ENCODE data around the gene TEX48.

TEX48 gene

DNA sequence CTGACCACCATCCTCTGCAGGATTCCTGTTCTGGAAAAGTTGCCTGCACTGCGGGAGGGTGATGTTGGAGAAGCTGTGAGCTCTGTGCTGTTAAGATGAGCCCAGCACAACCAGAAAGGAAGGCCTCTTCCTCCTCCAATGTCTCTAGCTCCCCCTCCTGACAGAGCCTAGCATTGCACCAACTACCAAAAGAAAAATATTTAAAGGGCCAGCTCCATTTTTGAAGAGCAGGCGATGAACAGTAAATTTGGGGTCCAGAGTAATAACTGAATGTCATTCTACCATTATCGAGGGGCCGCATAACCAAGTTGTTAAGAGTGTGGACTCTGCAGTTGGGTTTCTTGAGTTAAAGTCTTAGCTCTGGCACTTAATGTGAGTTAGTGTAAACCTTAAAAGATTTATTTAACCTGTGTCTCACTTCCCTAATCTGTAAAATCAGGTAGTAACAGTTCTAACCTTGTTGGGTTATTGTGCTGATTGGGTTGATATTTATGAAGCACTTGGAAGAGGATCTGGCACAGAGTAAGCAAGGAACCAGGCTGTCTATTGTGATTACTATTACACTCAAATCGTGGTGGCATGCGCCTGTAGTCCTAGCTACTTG, 28.3 kb downstream of the TEX48 start:
- peak; percentile 92 for ATAC-seq
- TF ChIP-seq ZNF70 (CRISPR knock-in tag; IDR thresholded peaks at IDR 0.05) (no peak), TCF4 (CRISPR knock-in tag; IDR thresholded peaks at IDR 0.05; ENCODE audit: borderline replicate concordance) (no peak), ARNTL (CRISPR knock-in tag; IDR thresholded peaks at IDR 0.05; ENCODE audit: borderline replicate concordance, low read depth) (no peak), CSDC2 (CRISPR knock-in tag; IDR thresholded peaks at IDR 0.05) (no peak), TOX (CRISPR knock-in tag; IDR thresholded peaks at IDR 0.05; ENCODE audit: borderline replicate concordance) (no peak), CSRNP3 (CRISPR knock-in tag; IDR thresholded peaks at IDR 0.05) (no peak), ISL1 (CRISPR knock-in tag; IDR thresholded peaks at IDR 0.05) (no peak), ZNF565 (CRISPR knock-in tag; conservative IDR thresholded peaks at IDR 0.05; ENCODE audit: low read depth) (no peak), OSR1 (CRISPR knock-in tag; IDR thresholded peaks at IDR 0.05) (no peak), ZNF8 (CRISPR knock-in tag; IDR thresholded peaks at IDR 0.05) (no peak), RARB (CRISPR knock-in tag; IDR thresholded peaks at IDR 0.05) (no peak), ZFP3 (CRISPR knock-in tag; IDR thresholded peaks at IDR 0.05) (no peak), POU6F1 (CRISPR knock-in tag; IDR thresholded peaks at IDR 0.05; ENCODE audit: borderline replicate concordance, low read depth) (no peak), ZFP30 (CRISPR knock-in tag; IDR thresholded peaks at IDR 0.05) (no peak), BACH2 (CRISPR knock-in tag; IDR thresholded peaks at IDR 0.05; ENCODE audit: borderline replicate concordance) (no peak)
- TF ChIP-seq, protein P1, sequence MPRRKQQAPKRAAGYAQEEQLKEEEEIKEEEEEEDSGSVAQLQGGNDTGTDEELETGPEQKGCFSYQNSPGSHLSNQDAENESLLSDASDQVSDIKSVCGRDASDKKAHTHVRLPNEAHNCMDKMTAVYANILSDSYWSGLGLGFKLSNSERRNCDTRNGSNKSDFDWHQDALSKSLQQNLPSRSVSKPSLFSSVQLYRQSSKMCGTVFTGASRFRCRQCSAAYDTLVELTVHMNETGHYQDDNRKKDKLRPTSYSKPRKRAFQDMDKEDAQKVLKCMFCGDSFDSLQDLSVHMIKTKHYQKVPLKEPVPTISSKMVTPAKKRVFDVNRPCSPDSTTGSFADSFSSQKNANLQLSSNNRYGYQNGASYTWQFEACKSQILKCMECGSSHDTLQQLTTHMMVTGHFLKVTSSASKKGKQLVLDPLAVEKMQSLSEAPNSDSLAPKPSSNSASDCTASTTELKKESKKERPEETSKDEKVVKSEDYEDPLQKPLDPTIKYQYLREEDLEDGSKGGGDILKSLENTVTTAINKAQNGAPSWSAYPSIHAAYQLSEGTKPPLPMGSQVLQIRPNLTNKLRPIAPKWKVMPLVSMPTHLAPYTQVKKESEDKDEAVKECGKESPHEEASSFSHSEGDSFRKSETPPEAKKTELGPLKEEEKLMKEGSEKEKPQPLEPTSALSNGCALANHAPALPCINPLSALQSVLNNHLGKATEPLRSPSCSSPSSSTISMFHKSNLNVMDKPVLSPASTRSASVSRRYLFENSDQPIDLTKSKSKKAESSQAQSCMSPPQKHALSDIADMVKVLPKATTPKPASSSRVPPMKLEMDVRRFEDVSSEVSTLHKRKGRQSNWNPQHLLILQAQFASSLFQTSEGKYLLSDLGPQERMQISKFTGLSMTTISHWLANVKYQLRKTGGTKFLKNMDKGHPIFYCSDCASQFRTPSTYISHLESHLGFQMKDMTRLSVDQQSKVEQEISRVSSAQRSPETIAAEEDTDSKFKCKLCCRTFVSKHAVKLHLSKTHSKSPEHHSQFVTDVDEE (CRISPR knock-in tag; IDR thresholded peaks at IDR 0.05), result no peak
- TF ChIP-seq, protein P2, sequence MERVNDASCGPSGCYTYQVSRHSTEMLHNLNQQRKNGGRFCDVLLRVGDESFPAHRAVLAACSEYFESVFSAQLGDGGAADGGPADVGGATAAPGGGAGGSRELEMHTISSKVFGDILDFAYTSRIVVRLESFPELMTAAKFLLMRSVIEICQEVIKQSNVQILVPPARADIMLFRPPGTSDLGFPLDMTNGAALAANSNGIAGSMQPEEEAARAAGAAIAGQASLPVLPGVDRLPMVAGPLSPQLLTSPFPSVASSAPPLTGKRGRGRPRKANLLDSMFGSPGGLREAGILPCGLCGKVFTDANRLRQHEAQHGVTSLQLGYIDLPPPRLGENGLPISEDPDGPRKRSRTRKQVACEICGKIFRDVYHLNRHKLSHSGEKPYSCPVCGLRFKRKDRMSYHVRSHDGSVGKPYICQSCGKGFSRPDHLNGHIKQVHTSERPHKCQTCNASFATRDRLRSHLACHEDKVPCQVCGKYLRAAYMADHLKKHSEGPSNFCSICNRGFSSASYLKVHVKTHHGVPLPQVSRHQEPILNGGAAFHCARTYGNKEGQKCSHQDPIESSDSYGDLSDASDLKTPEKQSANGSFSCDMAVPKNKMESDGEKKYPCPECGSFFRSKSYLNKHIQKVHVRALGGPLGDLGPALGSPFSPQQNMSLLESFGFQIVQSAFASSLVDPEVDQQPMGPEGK (CRISPR knock-in tag; IDR thresholded peaks at IDR 0.05; ENCODE audit: borderline replicate concordance), result no peak

- no peak for TF ChIP-seq ZFP30 (CRISPR knock-in tag; IDR thresholded peaks at IDR 0.05)
- no peak for TF ChIP-seq POU6F1 (CRISPR knock-in tag; IDR thresholded peaks at IDR 0.05; ENCODE audit: borderline replicate concordance, low read depth)
- peak; percentile 65 for ATAC-seq
These were observed 29.0 kb downstream of the TEX48 start for GRCh38 chr9:114652776-114653555.

DNA sequence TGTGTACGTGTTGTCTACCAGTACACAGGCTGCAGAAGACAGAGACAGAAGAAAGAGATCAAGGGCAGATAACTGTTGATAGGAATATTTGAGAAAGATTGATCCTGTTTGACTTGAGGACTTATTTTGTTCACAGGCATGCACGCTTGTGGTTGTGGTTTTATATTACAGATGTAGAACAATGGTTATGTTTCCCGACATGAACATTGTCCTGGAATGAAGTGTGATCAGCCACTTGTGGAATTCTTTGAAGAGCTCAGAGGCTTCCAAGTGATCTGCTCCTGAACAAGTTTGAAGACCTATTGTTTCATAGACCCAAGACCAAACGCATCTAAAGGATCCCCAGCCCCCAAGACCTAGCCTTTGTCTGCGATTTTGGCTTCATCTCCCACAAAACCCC, 38.1 kb downstream of the TEX48 start:
- TF ChIP-seq OSR1 (CRISPR knock-in tag; IDR thresholded peaks at IDR 0.05), result no peak
- TF ChIP-seq TOX (CRISPR knock-in tag; IDR thresholded peaks at IDR 0.05; ENCODE audit: borderline replicate concordance), result no peak
- ATAC-seq, result no peak

Measured in SK-N-SH treated with all-trans-retinoic acid at 6 μM for 48 hours (cell line).